Astrocyte (in vitro differentiated cells and primary cell): Measurements from ENCODE around the gene RSPH6A. TPM values are rescaled to one million over a fixed set of nuclear protein-coding genes. Genes with fewer than 3 reads are reported as not detected.

Source experiments
- DNase-seq: peaks from one replicate; pipeline ENCODE4 v3.0.0-alpha.2; 2010; ENCODE audit warnings: low read depth
- FAIRE-seq: peaks from 2 replicates; lab custom pipeline; 2011; peaks lifted over from hg19 to GRCh38; lab: Jason Lieb, UNC
- H2AFZ ChIP-seq: 2 replicates; pipeline ENCODE4 v1.6.0; 2012; ENCODE audit warnings: low read depth, low read length, inconsistent platforms
- H3K27ac ChIP-seq: 2 replicates; pipeline ENCODE4 v1.5.1; 2011; ENCODE audit warnings: low read depth, low read length, inconsistent platforms
- H3K27me3 ChIP-seq: 2 replicates; pipeline ENCODE4 v1.6.0; 2011; ENCODE audit warnings: low read length, inconsistent platforms; ENCODE audit not compliant: insufficient read depth
- H3K36me3 ChIP-seq: 2 replicates; pipeline ENCODE4 v1.5.1; 2011; ENCODE audit warnings: low read length, inconsistent platforms; ENCODE audit not compliant: insufficient read depth
- H3K4me1 ChIP-seq: 2 replicates; pipeline ENCODE4 v1.5.1; 2011; ENCODE audit warnings: low read length, inconsistent platforms; ENCODE audit not compliant: insufficient read depth
- H3K4me2 ChIP-seq: 2 replicates; pipeline ENCODE4 v1.6.0; 2012; ENCODE audit warnings: low read length, inconsistent platforms
- H3K4me3 ChIP-seq: 2 replicates; pipeline ENCODE4 v1.5.1; 2011; ENCODE audit warnings: low read depth, mild to moderate bottlenecking, low read length, inconsistent platforms; ENCODE audit not compliant: insufficient read depth
- H3K79me2 ChIP-seq: 2 replicates; pipeline ENCODE4 v1.6.0; 2012; ENCODE audit warnings: mild to moderate bottlenecking, low read length, inconsistent platforms; ENCODE audit not compliant: insufficient read depth
- H3K9ac ChIP-seq: 2 replicates; pipeline ENCODE4 v1.6.0; 2012; ENCODE audit warnings: mild to moderate bottlenecking, low read length, inconsistent platforms
- H3K9me3 ChIP-seq: 2 replicates; pipeline ENCODE4 v1.5.1; 2012; ENCODE audit warnings: low read depth, mild to moderate bottlenecking, low read length, inconsistent platforms; ENCODE audit not compliant: insufficient read depth
- H4K20me1 ChIP-seq: 2 replicates; pipeline ENCODE4 v1.6.0; 2012; ENCODE audit warnings: low read length, inconsistent platforms; ENCODE audit not compliant: insufficient read depth
- H3K27ac Mint-ChIP-seq: one replicate; pipeline ENCODE4 v1.8.0; 2021; ENCODE audit warnings: mild to moderate bottlenecking, mixed read lengths; ENCODE audit not compliant: unreplicated experiment
- H3K27me3 Mint-ChIP-seq: one replicate; pipeline ENCODE4 v1.8.0; 2021; ENCODE audit warnings: low read depth, mixed read lengths; ENCODE audit not compliant: unreplicated experiment
- H3K36me3 Mint-ChIP-seq: one replicate; pipeline ENCODE4 v1.8.0; 2021; ENCODE audit warnings: low read depth, mixed read lengths; ENCODE audit not compliant: unreplicated experiment
- H3K4me1 Mint-ChIP-seq: one replicate; pipeline ENCODE4 v1.8.0; 2021; ENCODE audit warnings: low read depth, mixed read lengths; ENCODE audit not compliant: unreplicated experiment
- H3K4me3 Mint-ChIP-seq: one replicate; pipeline ENCODE4 v1.8.0; 2021; ENCODE audit warnings: mild to moderate bottlenecking, moderate library complexity, mixed read lengths; ENCODE audit not compliant: unreplicated experiment
- H3K9me3 Mint-ChIP-seq: one replicate; pipeline ENCODE4 v1.8.0; 2021; ENCODE audit warnings: mild to moderate bottlenecking, mixed read lengths; ENCODE audit not compliant: unreplicated experiment
- CTCF ChIP-seq: IDR thresholded peaks from 2 replicates; pipeline ENCODE4 v1.5.1; 2011; ENCODE audit warnings: low read depth, mild to moderate bottlenecking, inconsistent platforms, low read length, moderate library complexity; ENCODE audit not compliant: insufficient read depth
- EZH2 ChIP-seq: IDR thresholded peaks from 2 replicates; pipeline ENCODE4 v1.6.1; 2012; ENCODE audit warnings: mild to moderate bottlenecking, low read length, inconsistent platforms; ENCODE audit not compliant: insufficient read depth
- total RNA-seq: library from RNA; stranded (reverse); gene quantifications from 2 replicates; pipeline ENCODE4 v1.2.1, GENCODE V29; 2021

The RSPH6A gene
- total RNA-seq, 1 donor from 2014 or later, result 0.23 TPM

GRCh38 chr19:45773384-45773783 lies 41.7 kb downstream of the RSPH6A start:
- Histone ChIP-seq H3K4me2 (no peak overlapping the region), H3K36me3 (peaks cover 14% of the 10 kb centered on the region), H3K4me3 (no peak overlapping the region), H2AFZ (no peak overlapping the region), H3K27me3 (no peaks in the 10 kb centered on the region), H3K79me2 (no peaks in the 10 kb centered on the region), H3K9me3 (no peaks in the 10 kb centered on the region), H3K27ac (no peak overlapping the region), H3K9ac (no peak overlapping the region), H3K4me1 (peaks cover 10% of the 10 kb centered on the region), H4K20me1 (peaks cover 43% of the 10 kb centered on the region)
- peaks cover 2% of the 10 kb centered on the region for H3K9me3 Mint-ChIP-seq
- peaks cover 13% of the 10 kb centered on the region for H3K36me3 Mint-ChIP-seq
- H3K27me3 Mint-ChIP-seq, result no peaks in the 10 kb centered on the region
- DNase-seq (no peak), FAIRE-seq (no peak)
- H3K4me1 Mint-ChIP-seq, result peaks cover 9% of the 10 kb centered on the region
- no peak for TF ChIP-seq EZH2
- TF ChIP-seq CTCF, result no peak
- peak overlapping the region; percentile 58 for H3K27ac Mint-ChIP-seq
- no peak overlapping the region for H3K4me3 Mint-ChIP-seq

GRCh38 chr19:45772912-45773311 lies 42.2 kb downstream of the RSPH6A start:
- no peak overlapping the region for H3K27ac ChIP-seq
- peaks cover 14% of the 10 kb centered on the region for H3K36me3 ChIP-seq
- no peaks in the 10 kb centered on the region for H3K9me3 ChIP-seq
- FAIRE-seq (no peak), DNase-seq (no peak)
- no peak overlapping the region for H2AFZ ChIP-seq
- no peaks in the 10 kb centered on the region for H3K27me3 Mint-ChIP-seq
- no peak overlapping the region for H3K9ac ChIP-seq
- H3K4me1 Mint-ChIP-seq, result peaks cover 9% of the 10 kb centered on the region
- H3K36me3 Mint-ChIP-seq, result peaks cover 11% of the 10 kb centered on the region
- TF ChIP-seq CTCF, result no peak
- no peak overlapping the region for H3K4me3 Mint-ChIP-seq
- H3K4me1 ChIP-seq, result peaks cover 10% of the 10 kb centered on the region
- no peaks in the 10 kb centered on the region for H3K27me3 ChIP-seq
- H3K27ac Mint-ChIP-seq, result peak overlapping the region; percentile 58
- no peaks in the 10 kb centered on the region for H3K79me2 ChIP-seq
- peaks cover under 1% of the 10 kb centered on the region for H3K9me3 Mint-ChIP-seq
- no peak overlapping the region for H3K4me3 ChIP-seq
- H4K20me1 ChIP-seq, result peaks cover 38% of the 10 kb centered on the region
- H3K4me2 ChIP-seq, result no peak overlapping the region

- peaks cover 11% of the 10 kb centered on the region for H3K4me1 ChIP-seq
- no peak for TF ChIP-seq CTCF
- no peak for TF ChIP-seq EZH2
- H3K4me2 ChIP-seq, result no peak overlapping the region
- peaks cover 14% of the 10 kb centered on the region for H3K36me3 ChIP-seq
- Mint-ChIP-seq H3K36me3 (peaks cover 8% of the 10 kb centered on the region), H3K4me3 (peak overlapping the region; percentile 17), H3K4me1 (peaks cover 9% of the 10 kb centered on the region), H3K27me3 (no peaks in the 10 kb centered on the region), H3K9me3 (no peaks in the 10 kb centered on the region), H3K27ac (peak overlapping the region; percentile 7)
- DNase-seq (no peak), FAIRE-seq (no peak)
- no peak overlapping the region for H3K4me3 ChIP-seq
- peaks cover 35% of the 10 kb centered on the region for H4K20me1 ChIP-seq
- H2AFZ ChIP-seq, result no peak overlapping the region
- H3K9ac ChIP-seq, result no peak overlapping the region
- H3K9me3 ChIP-seq, result no peaks in the 10 kb centered on the region
- H3K27ac ChIP-seq, result no peak overlapping the region
- H3K27me3 ChIP-seq, result no peaks in the 10 kb centered on the region
- no peaks in the 10 kb centered on the region for H3K79me2 ChIP-seq
Observed at GRCh38 chr19:45772130-45772840, 42.8 kb downstream of the RSPH6A start.
